Measurements from ENCODE around the gene GPA33.

Gene GPA33

GRCh38 chr1:167065471-167065870 is 24.7 kb downstream of the GPA33 start:
- Histone ChIP-seq H3K27ac (no peak overlapping the region), H3K4me3 (ENCODE audit: low read depth, low read length) (no peak overlapping the region), H3K27me3 (ENCODE audit: insufficient read depth, low read depth, severe bottlenecking) (no peaks in the 10 kb centered on the region), H3K9me3 (ENCODE audit: severe bottlenecking) (no peaks in the 10 kb centered on the region), H3K36me3 (no peaks in the 10 kb centered on the region)
- DNase-seq = no peak
- no peak for TF ChIP-seq CTCF (IDR thresholded peaks at IDR 0.05; ENCODE audit: low read depth, low read length)

- H3K36me3 ChIP-seq = no peaks in the 10 kb centered on the region
- no peaks in the 10 kb centered on the region for H3K9me3 ChIP-seq (ENCODE audit: severe bottlenecking)
- no peak overlapping the region for H3K27ac ChIP-seq
- no peak for TF ChIP-seq CTCF (IDR thresholded peaks at IDR 0.05; ENCODE audit: low read depth, low read length)
- DNase-seq = no peak
- no peaks in the 10 kb centered on the region for H3K27me3 ChIP-seq (ENCODE audit: insufficient read depth, low read depth, severe bottlenecking)
- H3K4me3 ChIP-seq (ENCODE audit: low read depth, low read length) = no peak overlapping the region
These were observed 25.6 kb downstream of the GPA33 start for GRCh38 chr1:167064621-167065020.

GRCh38 chr1:167061073-167061464 is 29.1 kb downstream of the GPA33 start:
- Histone ChIP-seq H3K27me3 (ENCODE audit: insufficient read depth, low read depth, severe bottlenecking) (no peaks in the 10 kb centered on the region), H3K4me3 (ENCODE audit: low read depth, low read length) (no peak overlapping the region), H3K9me3 (ENCODE audit: severe bottlenecking) (no peaks in the 10 kb centered on the region), H3K27ac (no peak overlapping the region), H3K36me3 (no peaks in the 10 kb centered on the region)
- no peak for TF ChIP-seq CTCF (IDR thresholded peaks at IDR 0.05; ENCODE audit: low read depth, low read length)
- no peak for DNase-seq

- no peak for TF ChIP-seq CTCF (IDR thresholded peaks at IDR 0.05; ENCODE audit: low read depth, low read length)
- H3K36me3 ChIP-seq = no peaks in the 10 kb centered on the region
- no peak overlapping the region for H3K4me3 ChIP-seq (ENCODE audit: low read depth, low read length)
- H3K27ac ChIP-seq = no peak overlapping the region
- no peak for DNase-seq
- no peaks in the 10 kb centered on the region for H3K9me3 ChIP-seq (ENCODE audit: severe bottlenecking)
- no peaks in the 10 kb centered on the region for H3K27me3 ChIP-seq (ENCODE audit: insufficient read depth, low read depth, severe bottlenecking)
These were observed 29.8 kb downstream of the GPA33 start for GRCh38 chr1:167060141-167061072.

GRCh38 chr1:167059809-167060107 is 30.4 kb downstream of the GPA33 start:
- Histone ChIP-seq H3K27ac (no peak overlapping the region), H3K9me3 (ENCODE audit: severe bottlenecking) (no peaks in the 10 kb centered on the region), H3K36me3 (no peaks in the 10 kb centered on the region), H3K27me3 (ENCODE audit: insufficient read depth, low read depth, severe bottlenecking) (no peaks in the 10 kb centered on the region), H3K4me3 (ENCODE audit: low read depth, low read length) (no peak overlapping the region)
- DNase-seq = no peak
- TF ChIP-seq CTCF (IDR thresholded peaks at IDR 0.05; ENCODE audit: low read depth, low read length) = no peak

Measured in WERI-Rb-1 (cell line).